Stimulated activated CD8-positive, alpha-beta memory T cell treated with anti-CD3 and anti-CD28 coated beads, Interleukin-4, amount 100 ng/mL, for 4 hours (primary cell): ENCODE measurements around the gene SLC39A7.
"Not testable (repeated sequence)": the region's sequence is repeated elsewhere in the genome, so short reads cannot be mapped to it uniquely, and the experiment has no call there.

Source experiments
- DNase-seq, 2 donors: peaks; one replicate each; pipeline ENCODE4 v3.0.0-alpha.2; 2020; ENCODE audit warnings: low read depth in 2 of 2, low spot score in 1 of 2

The SLC39A7 gene

GRCh38 chr6:33226503-33227120, 25.9 kb downstream of the SLC39A7 start:
- not testable (repeated sequence) for DNase-seq

GRCh38 chr6:33235221-33235634, 34.6 kb downstream of the SLC39A7 start:
- no peak for DNase-seq

- DNase-seq: no peak
Measured at GRCh38 chr6:33236328-33236727, 35.7 kb downstream of the SLC39A7 start.

GRCh38 chr6:33236852-33237251, 36.2 kb downstream of the SLC39A7 start:
- no peak for DNase-seq

- DNase-seq: no peak
Measured at GRCh38 chr6:33237741-33238140, 37.1 kb downstream of the SLC39A7 start.

- no peak for DNase-seq
Measured at GRCh38 chr6:33241968-33242367, 41.3 kb downstream of the SLC39A7 start.

- no peak for DNase-seq
Measured at GRCh38 chr6:33243476-33243875, 42.8 kb downstream of the SLC39A7 start.

GRCh38 chr6:33247977-33248642, 47.4 kb downstream of the SLC39A7 start:
- peak; percentile 78 to 95 for DNase-seq

- no peak for DNase-seq
Measured at GRCh38 chr6:33248643-33248931, 47.9 kb downstream of the SLC39A7 start.

- peak; percentile 83 to 90 for DNase-seq
Measured at GRCh38 chr6:33248932-33249731, 48.5 kb downstream of the SLC39A7 start.

- DNase-seq: no peak
Measured at GRCh38 chr6:33249732-33250630, 49.3 kb downstream of the SLC39A7 start.

GRCh38 chr6:33250731-33251130, 50.1 kb downstream of the SLC39A7 start:
- no peak for DNase-seq

- no peak for DNase-seq
Measured at GRCh38 chr6:33251395-33252012, 50.8 kb downstream of the SLC39A7 start.

- no peak for DNase-seq
Measured at GRCh38 chr6:33252759-33253158, 52.1 kb downstream of the SLC39A7 start.
